ENCODE data around the gene VIL1.
A peak's percentile ranks its signal among the peaks of the same experiment; 100 is the strongest.

- peak; percentile 28; the same call in 1 of the 2 replicates for TF ChIP-seq CTCF (conservative IDR thresholded peaks at IDR 0.05; ENCODE audit: low read depth, low read length)
- peak; percentile 33 for TF ChIP-seq MXI1 (IDR thresholded peaks at IDR 0.05; ENCODE audit: borderline replicate concordance, low read depth, low read length)
- TF ChIP-seq POLR2A (IDR thresholded peaks at IDR 0.05; ENCODE audit: low read depth, low read length) = peak; percentile 23; the same call in 1 of the 2 replicates
- TF ChIP-seq FOS (IDR thresholded peaks at IDR 0.05; ENCODE audit: low read depth, low read length) = no peak
- TF ChIP-seq CEBPB (IDR thresholded peaks at IDR 0.05; ENCODE audit: low read depth, low read length) = peak; percentile 70
- peak; percentile 81 for TF ChIP-seq MAZ (IDR thresholded peaks at IDR 0.05; ENCODE audit: borderline replicate concordance, low read depth, low read length)
- no peak for TF ChIP-seq RCOR1 (IDR thresholded peaks at IDR 0.05; ENCODE audit: insufficient replicate concordance, low read length)
- TF ChIP-seq RAD21 (IDR thresholded peaks at IDR 0.05; ENCODE audit: low read length) = peak; percentile 18
- TF ChIP-seq USF2 (IDR thresholded peaks at IDR 0.05; ENCODE audit: low read depth, low read length) = no peak
- peak; percentile 28; the same call in 1 of the 2 replicates for TF ChIP-seq SMC3 (IDR thresholded peaks at IDR 0.05; ENCODE audit: low read depth, low read length)
- no peak for TF ChIP-seq MAFK (IDR thresholded peaks at IDR 0.05; ENCODE audit: low read depth, low read length)
- no peak for TF ChIP-seq RFX5 (IDR thresholded peaks at IDR 0.05; ENCODE audit: low read depth, low read length)
- no peak for TF ChIP-seq NFE2L2 (IDR thresholded peaks at IDR 0.05; ENCODE audit: low read depth, low read length)
Observed at GRCh38 chr2:218399391-218400166, 19.3 kb upstream of the VIL1 start, which contains the start of gene CTDSP1.
